ENCODE data around the gene HIGD1C.
A peak's percentile ranks its signal among the peaks of the same experiment; 100 is the strongest.

HIGD1C gene

GRCh38 chr12:50922820-50923219 lies 29.5 kb upstream of the HIGD1C start:
- Histone ChIP-seq H2AFZ (ENCODE audit: low read length) (peak overlapping the region; percentile 25), H3K4me2 (ENCODE audit: low read length) (peak overlapping the region; percentile 62)

GRCh38 chr12:50923361-50924130 lies 28.8 kb upstream of the HIGD1C start:
- Histone ChIP-seq H3K27me3 (ENCODE audit: insufficient read depth, low read length) (no peaks in the 10 kb centered on the region), H3K4me3 (ENCODE audit: low read depth, low read length, poor library complexity, severe bottlenecking) (peak overlapping the region; percentile 53), H3K4me1 (ENCODE audit: insufficient read depth, low read length, severe bottlenecking) (peaks cover 46% of the 10 kb centered on the region)

More at GRCh38 chr12:50922820-50923219, 29.5 kb upstream of the HIGD1C start:
- Histone ChIP-seq H3K9ac (ENCODE audit: low read length) (peak overlapping the region; percentile 65), H3K27me3 (ENCODE audit: insufficient read depth, low read length) (no peaks in the 10 kb centered on the region), H3K9me2 (ENCODE audit: low read depth, low read length) (no peaks in the 10 kb centered on the region), H3K4me3 (ENCODE audit: low read depth, low read length, poor library complexity, severe bottlenecking) (peak overlapping the region; percentile 53), H3K9me3 (ENCODE audit: low read length) (no peaks in the 10 kb centered on the region), H3F3A (ENCODE audit: insufficient read depth, low read length) (0 out of 2 replicates have a peak, but pooled peaks cover 9% of the 10 kb centered on the region), H3K4me1 (ENCODE audit: insufficient read depth, low read length, severe bottlenecking) (peaks cover 39% of the 10 kb centered on the region), H3K79me2 (ENCODE audit: insufficient read depth, low read length) (peaks cover 29% of the 10 kb centered on the region), H3K27ac (ENCODE audit: low read depth, low read length, poor library complexity, severe bottlenecking) (peak overlapping the region; percentile 99), H4K20me1 (ENCODE audit: insufficient read depth, low read length) (no peaks in the 10 kb centered on the region), H3K36me3 (ENCODE audit: insufficient read depth, low read length) (peaks cover 14% of the 10 kb centered on the region; the same call in 1 of the 2 replicates)
- TF ChIP-seq CTCF (IDR thresholded peaks at IDR 0.05; ENCODE audit: low read length) (no peak), EZH2 (IDR thresholded peaks at IDR 0.05; ENCODE audit: borderline replicate concordance, low read length) (no peak)

GRCh38 chr12:50924131-50924438 lies 28.3 kb upstream of the HIGD1C start:
- Histone ChIP-seq H3K79me2 (ENCODE audit: insufficient read depth, low read length) (peaks cover 42% of the 10 kb centered on the region), H3F3A (ENCODE audit: insufficient read depth, low read length) (0 out of 2 replicates have a peak, but pooled peaks cover 9% of the 10 kb centered on the region), H3K4me3 (ENCODE audit: low read depth, low read length, poor library complexity, severe bottlenecking) (peak overlapping the region; percentile 53), H2AFZ (ENCODE audit: low read length) (no peak overlapping the region), H3K9ac (ENCODE audit: low read length) (peak overlapping the region; percentile 65), H3K27ac (ENCODE audit: low read depth, low read length, poor library complexity, severe bottlenecking) (peak overlapping the region; percentile 99), H3K4me2 (ENCODE audit: low read length) (peak overlapping the region; percentile 62), H3K9me2 (ENCODE audit: low read depth, low read length) (no peaks in the 10 kb centered on the region), H3K9me3 (ENCODE audit: low read length) (no peaks in the 10 kb centered on the region), H3K4me1 (ENCODE audit: insufficient read depth, low read length, severe bottlenecking) (peaks cover 52% of the 10 kb centered on the region), H3K27me3 (ENCODE audit: insufficient read depth, low read length) (no peaks in the 10 kb centered on the region), H4K20me1 (ENCODE audit: insufficient read depth, low read length) (no peaks in the 10 kb centered on the region), H3K36me3 (ENCODE audit: insufficient read depth, low read length) (peaks cover 27% of the 10 kb centered on the region)
- TF ChIP-seq EZH2 (IDR thresholded peaks at IDR 0.05; ENCODE audit: borderline replicate concordance, low read length): no peak
- no peak for TF ChIP-seq CTCF (IDR thresholded peaks at IDR 0.05; ENCODE audit: low read length)

More at GRCh38 chr12:50923361-50924130, 28.8 kb upstream of the HIGD1C start:
- H3K79me2 ChIP-seq (ENCODE audit: insufficient read depth, low read length): peaks cover 36% of the 10 kb centered on the region
- H2AFZ ChIP-seq (ENCODE audit: low read length): no peak overlapping the region
- no peaks in the 10 kb centered on the region for H3K9me3 ChIP-seq (ENCODE audit: low read length)
- H3K9ac ChIP-seq (ENCODE audit: low read length): peak overlapping the region; percentile 65
- TF ChIP-seq CTCF (IDR thresholded peaks at IDR 0.05; ENCODE audit: low read length) (no peak), EZH2 (IDR thresholded peaks at IDR 0.05; ENCODE audit: borderline replicate concordance, low read length) (no peak)
- H3K36me3 ChIP-seq (ENCODE audit: insufficient read depth, low read length): peaks cover 21% of the 10 kb centered on the region
- no peaks in the 10 kb centered on the region for H3K9me2 ChIP-seq (ENCODE audit: low read depth, low read length)
- peak overlapping the region; percentile 99 for H3K27ac ChIP-seq (ENCODE audit: low read depth, low read length, poor library complexity, severe bottlenecking)
- H4K20me1 ChIP-seq (ENCODE audit: insufficient read depth, low read length): no peaks in the 10 kb centered on the region
- peak overlapping the region; percentile 62 for H3K4me2 ChIP-seq (ENCODE audit: low read length)
- 0 out of 2 replicates have a peak, but pooled peaks cover 9% of the 10 kb centered on the region for H3F3A ChIP-seq (ENCODE audit: insufficient read depth, low read length)
